Measurements from ENCODE around the gene MYH14. TPM values are rescaled to one million over a fixed set of nuclear protein-coding genes. Genes with fewer than 3 reads are reported as not detected.

The MYH14 gene
- total and polyA plus RNA-seq, 2 of the 4 experiments (the other 2 are of a cell fraction), result not detected

GRCh38 chr19:50204811-50205675 lies 1.6 kb downstream of the MYH14 start:
- Histone ChIP-seq H4K8ac (ENCODE audit: low read depth in 2 of 2, low read length in 2 of 2) (no peak overlapping the region), H3K14ac (replicated peaks; ENCODE audit: low read depth, low read length) (no peak overlapping the region), H3K23ac (ENCODE audit: low read depth, low read length) (no peak overlapping the region), H2AK5ac (ENCODE audit: low read depth, low read length) (no peak overlapping the region), H2AK9ac (replicated peaks; ENCODE audit: low read depth, low read length, poor library complexity) (no peak overlapping the region), H4K91ac (ENCODE audit: insufficient read depth, low read depth, low read length) (no peak overlapping the region), H3K4ac (ENCODE audit: low read depth, low read length) (no peak overlapping the region), H3K4me3 (ENCODE audit: insufficient read depth, low read depth, low read length) (no peak overlapping the region), H2BK5ac (ENCODE audit: low read depth, low read length, poor library complexity, severe bottlenecking) (no peak overlapping the region), H3K27ac (ENCODE audit: insufficient read depth, low read length) (no peak overlapping the region), H3K4me1 (ENCODE audit: control insufficient read depth, insufficient read depth, low read length) (no peaks in the 10 kb centered on the region), H3K36me3 (ENCODE audit: control insufficient read depth, insufficient read depth, low read length) (no peaks in the 10 kb centered on the region), H4K5ac (ENCODE audit: low read depth, low read length) (no peak overlapping the region), H3K79me1 (ENCODE audit: low read depth in 1 of 2, low read length in 2 of 2) (no peaks in the 10 kb centered on the region), H3K9me3 (ENCODE audit: control insufficient read depth, insufficient read depth, low read length) (peaks cover 2% of the 10 kb centered on the region; the same call in 1 of the 2 replicates), H3K18ac (ENCODE audit: low read depth, low read length) (no peak overlapping the region), H2BK20ac (ENCODE audit: low read depth, low read length) (no peak overlapping the region), H3K9ac (ENCODE audit: low read depth, low read length) (no peak overlapping the region), H4K20me1 (ENCODE audit: insufficient read depth, low read length) (no peaks in the 10 kb centered on the region), H3K27me3 (ENCODE audit: control insufficient read depth, insufficient read depth, low read length) (peaks cover 3% of the 10 kb centered on the region; the same call in 1 of the 2 replicates), H2BK15ac (ENCODE audit: low read depth, low read length) (no peak overlapping the region), H2BK120ac (ENCODE audit: low read depth, low read length) (no peak overlapping the region), H3K9me1 (ENCODE audit: insufficient read depth, low read length) (no peaks in the 10 kb centered on the region), H3K56ac (ENCODE audit: extremely low read depth, insufficient read depth, low read length) (no peak overlapping the region), H3K4me2 (ENCODE audit: low read depth, low read length) (no peak overlapping the region), H2AFZ (replicated peaks; ENCODE audit: low read length, poor library complexity) (no peak overlapping the region)
- in situ Hi-C loops (cut with MboI; ENCODE audit: low sequenced_read_pairs), result no loop called here
- ATAC-seq (ENCODE audit: low read depth), result no peak
- dilution Hi-C loops (cut with HindIII; ENCODE audit: low sequenced_read_pairs, unreplicated experiment), result no loop called here
- POLR2A ChIA-PET (ENCODE audit: unreplicated experiment), result no interaction called here
- TF ChIP-seq MXI1 (IDR thresholded peaks at IDR 0.05; ENCODE audit: borderline replicate concordance, low read depth, low read length) (no peak), RCOR1 (IDR thresholded peaks at IDR 0.05; ENCODE audit: insufficient replicate concordance, low read length) (no peak), NFE2L2 (IDR thresholded peaks at IDR 0.05; ENCODE audit: low read depth, low read length) (no peak), RAD21 (IDR thresholded peaks at IDR 0.05; ENCODE audit: low read length) (no peak), ELK1 (IDR thresholded peaks at IDR 0.05; ENCODE audit: borderline replicate concordance, low read depth, low read length) (no peak), RFX5 (IDR thresholded peaks at IDR 0.05; ENCODE audit: low read depth, low read length) (no peak), CEBPB (IDR thresholded peaks at IDR 0.05; ENCODE audit: low read depth, low read length) (no peak), SMC3 (IDR thresholded peaks at IDR 0.05; ENCODE audit: low read depth, low read length) (no peak), POLR2A (IDR thresholded peaks at IDR 0.05; ENCODE audit: low read depth, low read length) (no peak), MAFK (IDR thresholded peaks at IDR 0.05; ENCODE audit: low read depth, low read length) (no peak), USF2 (IDR thresholded peaks at IDR 0.05; ENCODE audit: low read depth, low read length) (no peak), MAZ (IDR thresholded peaks at IDR 0.05; ENCODE audit: borderline replicate concordance, low read depth, low read length) (no peak), BHLHE40 (IDR thresholded peaks at IDR 0.05; ENCODE audit: low read depth, low read length) (no peak), CHD1 (IDR thresholded peaks at IDR 0.05; ENCODE audit: low read depth, low read length) (no peak)
- TF ChIP-seq, protein P1, sequence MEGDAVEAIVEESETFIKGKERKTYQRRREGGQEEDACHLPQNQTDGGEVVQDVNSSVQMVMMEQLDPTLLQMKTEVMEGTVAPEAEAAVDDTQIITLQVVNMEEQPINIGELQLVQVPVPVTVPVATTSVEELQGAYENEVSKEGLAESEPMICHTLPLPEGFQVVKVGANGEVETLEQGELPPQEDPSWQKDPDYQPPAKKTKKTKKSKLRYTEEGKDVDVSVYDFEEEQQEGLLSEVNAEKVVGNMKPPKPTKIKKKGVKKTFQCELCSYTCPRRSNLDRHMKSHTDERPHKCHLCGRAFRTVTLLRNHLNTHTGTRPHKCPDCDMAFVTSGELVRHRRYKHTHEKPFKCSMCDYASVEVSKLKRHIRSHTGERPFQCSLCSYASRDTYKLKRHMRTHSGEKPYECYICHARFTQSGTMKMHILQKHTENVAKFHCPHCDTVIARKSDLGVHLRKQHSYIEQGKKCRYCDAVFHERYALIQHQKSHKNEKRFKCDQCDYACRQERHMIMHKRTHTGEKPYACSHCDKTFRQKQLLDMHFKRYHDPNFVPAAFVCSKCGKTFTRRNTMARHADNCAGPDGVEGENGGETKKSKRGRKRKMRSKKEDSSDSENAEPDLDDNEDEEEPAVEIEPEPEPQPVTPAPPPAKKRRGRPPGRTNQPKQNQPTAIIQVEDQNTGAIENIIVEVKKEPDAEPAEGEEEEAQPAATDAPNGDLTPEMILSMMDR (conservative IDR thresholded peaks at IDR 0.05; ENCODE audit: low read depth, low read length), result no peak
- WGBS, 2 experiments (ENCODE audit: extremely low coverage in 2 of 2, insufficient read length in 1 of 2), result 8% methylated on average over 22 of the region's 49 CpGs; no CpG with 5 or more reads in 1 of the 2 experiments
- CTCF ChIA-PET, result no interaction called here
- DNase-seq, result no peak
- BruUV-seq (replicated peaks), result no TSS peak
- intact Hi-C loops (cut with micrococcal nuclease), result no loop called here

Data from IMR-90 (cell line).